Aortic smooth muscle cell (primary cell): ENCODE results near the gene SERTAD4. TPM values are rescaled to one million over a fixed set of nuclear protein-coding genes. Genes with fewer than 3 reads are reported as not detected.

ENCODE experiments used
- total RNA-seq: library from RNA; depleted of rRNA; stranded (reverse); fragments of >200 nt; gene quantifications from 2 replicates; pipeline ENCODE4 v1.2.3, GENCODE V29; 2014

The SERTAD4 gene
- total RNA-seq: 3.4 and 5.9 TPM in 2 replicates

DNA sequence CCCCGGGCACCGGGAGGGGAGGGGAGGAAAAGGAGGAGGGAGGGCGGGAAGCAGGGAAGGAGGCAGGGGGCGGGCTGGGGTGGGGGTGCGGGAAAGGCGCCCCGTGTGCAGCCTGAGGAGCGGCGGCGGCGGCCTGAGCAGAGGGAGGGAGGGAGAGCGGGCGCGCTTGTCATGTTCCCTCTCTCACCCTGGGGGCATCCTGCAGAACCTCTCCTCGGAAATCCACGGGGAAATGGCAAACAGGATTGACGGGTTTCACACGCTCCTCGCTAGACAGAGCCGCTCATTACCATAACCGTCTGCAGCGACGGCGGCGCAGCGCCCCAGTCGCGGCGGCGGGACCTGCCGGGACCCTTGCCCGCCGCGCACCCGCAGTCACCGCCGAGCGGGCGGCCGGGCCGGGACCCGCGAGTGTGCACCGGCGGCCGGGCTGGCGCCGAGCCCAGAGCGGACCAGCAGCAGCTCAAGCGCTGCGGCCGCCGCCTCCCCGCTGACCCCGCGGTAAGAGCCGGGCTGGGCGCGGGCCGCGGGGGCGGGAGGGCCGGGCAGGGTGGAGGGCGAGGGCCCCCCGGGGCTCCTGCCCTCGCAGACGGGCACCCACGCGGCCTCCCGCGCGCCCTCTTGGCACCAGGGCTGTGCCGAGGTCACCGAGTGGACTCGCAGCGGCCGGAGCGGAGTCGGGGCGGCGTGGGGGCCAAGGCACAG, at the start of gene SERTAD4:
SERTAD4 (plus strand) TSS at position 286 of the 705 bp plus-strand sequence. CDS start 5,165 bp downstream, outside the sequence.

Other genes with a start within 250 kb of the SERTAD4 start
- 4.5 and 5.8 TPM in 2 replicates for gene HHAT, start 96.1 kb downstream of the SERTAD4 start, total RNA-seq